Endothelial cell (in vitro differentiated cells): ENCODE data around the gene METRN. TPM values are rescaled to one million over a fixed set of nuclear protein-coding genes. Genes with fewer than 3 reads are reported as not detected.

ENCODE experiments used
- DNase-seq: peaks from one replicate; pipeline ENCODE4 v3.0.0; 2021; ENCODE audit warnings: low spot score
- H3K27ac Mint-ChIP-seq: one replicate; pipeline ENCODE4 v1.8.0; 2021; ENCODE audit warnings: mixed read lengths, inconsistent platforms; ENCODE audit not compliant: unreplicated experiment
- H3K27me3 Mint-ChIP-seq: one replicate; pipeline ENCODE4 v1.8.0; 2021; ENCODE audit warnings: mild to moderate bottlenecking, moderate library complexity, mixed read lengths, inconsistent platforms; ENCODE audit not compliant: unreplicated experiment
- H3K36me3 Mint-ChIP-seq: one replicate; pipeline ENCODE4 v1.8.0; 2021; ENCODE audit warnings: mild to moderate bottlenecking, low read depth, mixed read lengths, inconsistent platforms; ENCODE audit not compliant: unreplicated experiment
- H3K4me1 Mint-ChIP-seq: one replicate; pipeline ENCODE4 v1.8.0; 2021; ENCODE audit warnings: mild to moderate bottlenecking, mixed read lengths, inconsistent platforms; ENCODE audit not compliant: unreplicated experiment
- H3K4me3 Mint-ChIP-seq: one replicate; pipeline ENCODE4 v1.8.0; 2021; ENCODE audit warnings: mild to moderate bottlenecking, mixed read lengths, inconsistent platforms; ENCODE audit not compliant: unreplicated experiment
- H3K9me3 Mint-ChIP-seq: one replicate; pipeline ENCODE4 v1.8.0; 2021; ENCODE audit warnings: mixed read lengths, inconsistent platforms; ENCODE audit not compliant: unreplicated experiment
- total RNA-seq: library from RNA; stranded (reverse); fragmentation: NEBNext Ultra II Directional; extraction: Animal tissue kit (Norgen Biotek cat#: 25700); gene quantifications from one replicate; pipeline ENCODE4 v1.2.1, GENCODE V29; 2021; ENCODE audit not compliant: unreplicated experiment
- TF ChIP-seq, protein P1 (sequence below): fragments of 200-600 bp; sonication (generic); IDR thresholded peaks from one replicate; pipeline ENCODE4 v1.5.0; 2021; ENCODE audit warnings: antibody characterized with exemption; ENCODE audit not compliant: unreplicated experiment

Gene METRN
- total RNA-seq, 1 donor from 2014 or later = 11.2 TPM

DNA sequence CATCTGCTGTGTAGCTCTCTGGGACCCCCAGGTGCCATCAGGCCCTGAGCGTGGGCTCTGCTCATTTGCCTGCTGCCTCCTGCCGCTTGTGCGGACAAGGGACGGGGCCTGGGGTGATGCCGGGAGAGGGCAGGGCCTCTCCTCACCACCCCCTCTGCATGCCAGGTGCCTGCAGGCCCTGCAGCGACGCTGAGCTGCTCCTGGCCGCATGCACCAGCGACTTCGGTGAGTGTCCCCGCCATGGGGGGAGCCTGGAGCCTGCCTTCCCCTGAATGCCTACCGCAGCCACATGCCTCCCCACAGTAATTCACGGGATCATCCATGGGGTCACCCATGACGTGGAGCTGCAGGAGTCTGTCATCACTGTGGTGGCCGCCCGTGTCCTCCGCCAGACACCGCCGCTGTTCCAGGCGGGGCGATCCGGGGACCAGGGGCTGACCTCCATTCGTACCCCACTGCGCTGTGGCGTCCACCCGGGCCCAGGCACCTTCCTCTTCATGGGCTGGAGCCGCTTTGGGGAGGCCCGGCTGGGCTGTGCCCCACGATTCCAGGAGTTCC, 1.9 kb downstream of the METRN start:
- no peak for DNase-seq
- no peaks in the 10 kb centered on the region for H3K36me3 Mint-ChIP-seq
- TF ChIP-seq, protein P1, sequence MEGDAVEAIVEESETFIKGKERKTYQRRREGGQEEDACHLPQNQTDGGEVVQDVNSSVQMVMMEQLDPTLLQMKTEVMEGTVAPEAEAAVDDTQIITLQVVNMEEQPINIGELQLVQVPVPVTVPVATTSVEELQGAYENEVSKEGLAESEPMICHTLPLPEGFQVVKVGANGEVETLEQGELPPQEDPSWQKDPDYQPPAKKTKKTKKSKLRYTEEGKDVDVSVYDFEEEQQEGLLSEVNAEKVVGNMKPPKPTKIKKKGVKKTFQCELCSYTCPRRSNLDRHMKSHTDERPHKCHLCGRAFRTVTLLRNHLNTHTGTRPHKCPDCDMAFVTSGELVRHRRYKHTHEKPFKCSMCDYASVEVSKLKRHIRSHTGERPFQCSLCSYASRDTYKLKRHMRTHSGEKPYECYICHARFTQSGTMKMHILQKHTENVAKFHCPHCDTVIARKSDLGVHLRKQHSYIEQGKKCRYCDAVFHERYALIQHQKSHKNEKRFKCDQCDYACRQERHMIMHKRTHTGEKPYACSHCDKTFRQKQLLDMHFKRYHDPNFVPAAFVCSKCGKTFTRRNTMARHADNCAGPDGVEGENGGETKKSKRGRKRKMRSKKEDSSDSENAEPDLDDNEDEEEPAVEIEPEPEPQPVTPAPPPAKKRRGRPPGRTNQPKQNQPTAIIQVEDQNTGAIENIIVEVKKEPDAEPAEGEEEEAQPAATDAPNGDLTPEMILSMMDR = no peak
- peaks cover 22% of the 10 kb centered on the region for H3K27me3 Mint-ChIP-seq
- no peaks in the 10 kb centered on the region for H3K4me1 Mint-ChIP-seq
- peak overlapping the region; percentile 31 for H3K4me3 Mint-ChIP-seq
- H3K27ac Mint-ChIP-seq = no peak overlapping the region
- H3K9me3 Mint-ChIP-seq = no peaks in the 10 kb centered on the region

DNA sequence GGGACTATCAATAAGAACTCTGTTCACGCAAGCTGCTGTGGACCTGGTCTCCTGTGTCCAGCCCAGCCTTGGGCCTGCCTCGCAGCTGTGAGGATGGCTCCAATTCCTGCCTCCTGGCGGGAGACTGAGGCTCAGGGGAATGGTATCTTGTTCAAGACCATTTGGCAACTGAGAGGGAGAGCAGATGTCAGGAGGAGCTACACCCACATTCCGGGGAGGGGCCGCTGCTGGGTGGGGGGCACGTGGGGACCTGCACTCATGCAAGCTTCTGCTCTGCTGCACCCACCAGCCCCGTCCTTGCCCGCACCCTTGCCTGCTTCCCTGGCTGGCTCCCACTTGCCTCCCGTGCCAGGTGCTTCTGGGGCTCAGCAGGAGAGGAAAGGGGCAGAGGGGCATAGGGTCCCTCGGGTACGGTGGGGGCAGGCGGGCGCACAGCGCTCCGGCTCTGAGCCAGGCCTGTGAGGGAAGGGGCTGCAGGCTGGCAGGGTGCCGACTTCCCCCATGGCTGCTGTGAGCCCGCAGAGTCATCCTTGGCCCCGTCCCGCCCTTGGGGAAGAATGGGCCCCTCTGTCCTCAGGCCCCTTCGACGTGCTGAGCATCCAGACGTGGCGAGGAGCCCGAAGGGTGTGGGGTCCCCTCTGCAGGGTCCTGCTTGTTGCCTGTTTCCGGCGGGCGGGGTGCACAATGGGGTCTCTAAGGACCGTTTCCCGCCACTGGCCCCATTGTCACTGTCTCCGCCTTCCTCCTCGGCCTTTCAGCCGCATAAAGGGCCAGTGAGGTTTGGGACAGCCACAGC, 2.7 kb downstream of the METRN start:
- Mint-ChIP-seq H3K27me3 (peaks cover 23% of the 10 kb centered on the region), H3K4me3 (no peak overlapping the region), H3K4me1 (no peaks in the 10 kb centered on the region), H3K36me3 (no peaks in the 10 kb centered on the region), H3K27ac (no peak overlapping the region), H3K9me3 (no peaks in the 10 kb centered on the region)
- TF ChIP-seq, protein P1 = no peak
- DNase-seq = no peak

- no peaks in the 10 kb centered on the region for H3K4me1 Mint-ChIP-seq
- no peak overlapping the region for H3K4me3 Mint-ChIP-seq
- H3K27ac Mint-ChIP-seq = no peak overlapping the region
- no peaks in the 10 kb centered on the region for H3K36me3 Mint-ChIP-seq
- no peak for DNase-seq
- peaks cover 22% of the 10 kb centered on the region for H3K27me3 Mint-ChIP-seq
- H3K9me3 Mint-ChIP-seq = no peaks in the 10 kb centered on the region
- TF ChIP-seq, protein P1 = no peak
Measured at GRCh38 chr16:718389-718788, 3.5 kb downstream of the METRN start.

GRCh38 chr16:718922-719321, 4.0 kb downstream of the METRN start:
- Mint-ChIP-seq H3K27me3 (peaks cover 20% of the 10 kb centered on the region), H3K4me3 (peak overlapping the region; percentile 51), H3K27ac (no peak overlapping the region), H3K9me3 (no peaks in the 10 kb centered on the region), H3K4me1 (no peaks in the 10 kb centered on the region), H3K36me3 (no peaks in the 10 kb centered on the region)
- DNase-seq = no peak
- TF ChIP-seq, protein P1 = no peak

GRCh38 chr16:719815-720446, 5.0 kb downstream of the METRN start:
- H3K9me3 Mint-ChIP-seq = no peaks in the 10 kb centered on the region
- H3K36me3 Mint-ChIP-seq = no peaks in the 10 kb centered on the region
- H3K4me3 Mint-ChIP-seq = peak overlapping the region; percentile 67
- H3K27ac Mint-ChIP-seq = no peak overlapping the region
- no peaks in the 10 kb centered on the region for H3K4me1 Mint-ChIP-seq
- TF ChIP-seq, protein P1 = no peak
- peaks cover 18% of the 10 kb centered on the region for H3K27me3 Mint-ChIP-seq
- DNase-seq = no peak
